Measurements from ENCODE around the gene IDH1. TPM values are rescaled to one million over a fixed set of nuclear protein-coding genes. Genes with fewer than 3 reads are reported as not detected.

IDH1 gene
- total and polyA plus RNA-seq, 2 of the 13 experiments (the other 11 are each of a cell fraction or from before 2014, with no cell fraction given): 312 to 1,077 TPM

DNA sequence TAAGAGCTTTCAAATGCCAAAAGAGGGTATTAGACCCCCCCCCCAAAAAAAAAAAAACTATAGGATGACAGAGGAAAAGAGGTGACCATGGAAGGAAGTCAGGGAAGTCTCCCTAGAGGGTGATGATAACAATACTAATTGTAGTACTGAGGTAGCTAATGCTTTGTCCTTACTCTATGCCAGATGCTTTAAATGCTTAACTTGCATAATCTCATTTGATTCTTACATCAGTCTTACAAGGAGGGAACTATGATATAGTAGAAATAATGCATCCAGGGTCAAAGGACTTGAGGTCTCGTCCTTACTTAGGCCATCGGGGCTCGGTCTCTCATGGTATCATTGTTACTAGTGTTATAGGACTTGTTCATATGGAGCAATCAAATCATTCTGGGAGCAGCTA lies 9.1 kb downstream of the IDH1 start (continued):
- TF ChIP-seq, protein P1, sequence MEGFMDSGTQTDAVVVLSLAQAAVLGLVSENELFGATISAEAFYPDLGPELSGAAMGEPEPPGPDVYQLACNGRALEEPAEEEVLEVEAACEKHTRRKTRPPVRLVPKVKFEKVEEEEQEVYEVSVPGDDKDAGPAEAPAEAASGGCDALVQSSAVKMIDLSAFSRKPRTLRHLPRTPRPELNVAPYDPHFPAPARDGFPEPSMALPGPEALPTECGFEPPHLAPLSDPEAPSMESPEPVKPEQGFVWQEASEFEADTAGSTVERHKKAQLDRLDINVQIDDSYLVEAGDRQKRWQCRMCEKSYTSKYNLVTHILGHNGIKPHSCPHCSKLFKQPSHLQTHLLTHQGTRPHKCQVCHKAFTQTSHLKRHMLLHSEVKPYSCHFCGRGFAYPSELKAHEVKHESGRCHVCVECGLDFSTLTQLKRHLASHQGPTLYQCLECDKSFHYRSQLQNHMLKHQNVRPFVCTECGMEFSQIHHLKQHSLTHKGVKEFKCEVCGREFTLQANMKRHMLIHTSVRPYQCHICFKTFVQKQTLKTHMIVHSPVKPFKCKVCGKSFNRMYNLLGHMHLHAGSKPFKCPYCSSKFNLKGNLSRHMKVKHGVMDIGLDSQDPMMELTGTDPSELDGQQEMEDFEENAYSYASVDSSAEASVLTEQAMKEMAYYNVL (CRISPR knock-in tag; IDR thresholded peaks at IDR 0.05; ENCODE audit: borderline replicate concordance): no peak
- no peak for TF ChIP-seq FOXA1 (IDR thresholded peaks at IDR 0.05)
- no peak for TF ChIP-seq FOXA1 (CRISPR knock-in tag; IDR thresholded peaks at IDR 0.05)
- no peak for TF ChIP-seq ZNF350 (CRISPR knock-in tag; IDR thresholded peaks at IDR 0.05; ENCODE audit: borderline replicate concordance, low read depth)
- TF ChIP-seq NPAS2 (CRISPR knock-in tag; IDR thresholded peaks at IDR 0.05; ENCODE audit: borderline replicate concordance): no peak
- no peak for TF ChIP-seq ZMYM2 (CRISPR knock-in tag; IDR thresholded peaks at IDR 0.05)
- TF ChIP-seq, protein P2, sequence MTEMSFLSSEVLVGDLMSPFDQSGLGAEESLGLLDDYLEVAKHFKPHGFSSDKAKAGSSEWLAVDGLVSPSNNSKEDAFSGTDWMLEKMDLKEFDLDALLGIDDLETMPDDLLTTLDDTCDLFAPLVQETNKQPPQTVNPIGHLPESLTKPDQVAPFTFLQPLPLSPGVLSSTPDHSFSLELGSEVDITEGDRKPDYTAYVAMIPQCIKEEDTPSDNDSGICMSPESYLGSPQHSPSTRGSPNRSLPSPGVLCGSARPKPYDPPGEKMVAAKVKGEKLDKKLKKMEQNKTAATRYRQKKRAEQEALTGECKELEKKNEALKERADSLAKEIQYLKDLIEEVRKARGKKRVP (CRISPR knock-in tag; IDR thresholded peaks at IDR 0.05): peak in 1 of 2 experiments; percentile 42; a peak in 1 of 4 replicates
- TF ChIP-seq ZNF251 (CRISPR knock-in tag; IDR thresholded peaks at IDR 0.05): no peak
- no peak for TF ChIP-seq RBM39 (IDR thresholded peaks at IDR 0.05; ENCODE audit: low read depth, low read length, poor library complexity, severe bottlenecking)
- TF ChIP-seq, protein P3, sequence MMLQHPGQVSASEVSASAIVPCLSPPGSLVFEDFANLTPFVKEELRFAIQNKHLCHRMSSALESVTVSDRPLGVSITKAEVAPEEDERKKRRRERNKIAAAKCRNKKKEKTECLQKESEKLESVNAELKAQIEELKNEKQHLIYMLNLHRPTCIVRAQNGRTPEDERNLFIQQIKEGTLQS (CRISPR knock-in tag; IDR thresholded peaks at IDR 0.05): no peak
- TF ChIP-seq CEBPB (IDR thresholded peaks at IDR 0.05; ENCODE audit: borderline replicate concordance, low read depth, low read length): peak; percentile 28; the same call in 1 of the 2 replicates
- TF ChIP-seq, protein P4, sequence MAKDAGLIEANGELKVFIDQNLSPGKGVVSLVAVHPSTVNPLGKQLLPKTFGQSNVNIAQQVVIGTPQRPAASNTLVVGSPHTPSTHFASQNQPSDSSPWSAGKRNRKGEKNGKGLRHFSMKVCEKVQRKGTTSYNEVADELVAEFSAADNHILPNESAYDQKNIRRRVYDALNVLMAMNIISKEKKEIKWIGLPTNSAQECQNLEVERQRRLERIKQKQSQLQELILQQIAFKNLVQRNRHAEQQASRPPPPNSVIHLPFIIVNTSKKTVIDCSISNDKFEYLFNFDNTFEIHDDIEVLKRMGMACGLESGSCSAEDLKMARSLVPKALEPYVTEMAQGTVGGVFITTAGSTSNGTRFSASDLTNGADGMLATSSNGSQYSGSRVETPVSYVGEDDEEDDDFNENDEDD (CRISPR knock-in tag; IDR thresholded peaks at IDR 0.05; ENCODE audit: borderline replicate concordance): no peak
- no peak for TF ChIP-seq ZNF550 (CRISPR knock-in tag; IDR thresholded peaks at IDR 0.05; ENCODE audit: borderline replicate concordance)
- TF ChIP-seq HMG20A (CRISPR knock-in tag; IDR thresholded peaks at IDR 0.05; ENCODE audit: borderline replicate concordance): no peak
- no peak for TF ChIP-seq CEBPG (CRISPR knock-in tag; IDR thresholded peaks at IDR 0.05)
- TF ChIP-seq, protein P5, sequence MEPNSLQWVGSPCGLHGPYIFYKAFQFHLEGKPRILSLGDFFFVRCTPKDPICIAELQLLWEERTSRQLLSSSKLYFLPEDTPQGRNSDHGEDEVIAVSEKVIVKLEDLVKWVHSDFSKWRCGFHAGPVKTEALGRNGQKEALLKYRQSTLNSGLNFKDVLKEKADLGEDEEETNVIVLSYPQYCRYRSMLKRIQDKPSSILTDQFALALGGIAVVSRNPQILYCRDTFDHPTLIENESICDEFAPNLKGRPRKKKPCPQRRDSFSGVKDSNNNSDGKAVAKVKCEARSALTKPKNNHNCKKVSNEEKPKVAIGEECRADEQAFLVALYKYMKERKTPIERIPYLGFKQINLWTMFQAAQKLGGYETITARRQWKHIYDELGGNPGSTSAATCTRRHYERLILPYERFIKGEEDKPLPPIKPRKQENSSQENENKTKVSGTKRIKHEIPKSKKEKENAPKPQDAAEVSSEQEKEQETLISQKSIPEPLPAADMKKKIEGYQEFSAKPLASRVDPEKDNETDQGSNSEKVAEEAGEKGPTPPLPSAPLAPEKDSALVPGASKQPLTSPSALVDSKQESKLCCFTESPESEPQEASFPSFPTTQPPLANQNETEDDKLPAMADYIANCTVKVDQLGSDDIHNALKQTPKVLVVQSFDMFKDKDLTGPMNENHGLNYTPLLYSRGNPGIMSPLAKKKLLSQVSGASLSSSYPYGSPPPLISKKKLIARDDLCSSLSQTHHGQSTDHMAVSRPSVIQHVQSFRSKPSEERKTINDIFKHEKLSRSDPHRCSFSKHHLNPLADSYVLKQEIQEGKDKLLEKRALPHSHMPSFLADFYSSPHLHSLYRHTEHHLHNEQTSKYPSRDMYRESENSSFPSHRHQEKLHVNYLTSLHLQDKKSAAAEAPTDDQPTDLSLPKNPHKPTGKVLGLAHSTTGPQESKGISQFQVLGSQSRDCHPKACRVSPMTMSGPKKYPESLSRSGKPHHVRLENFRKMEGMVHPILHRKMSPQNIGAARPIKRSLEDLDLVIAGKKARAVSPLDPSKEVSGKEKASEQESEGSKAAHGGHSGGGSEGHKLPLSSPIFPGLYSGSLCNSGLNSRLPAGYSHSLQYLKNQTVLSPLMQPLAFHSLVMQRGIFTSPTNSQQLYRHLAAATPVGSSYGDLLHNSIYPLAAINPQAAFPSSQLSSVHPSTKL (CRISPR knock-in tag; IDR thresholded peaks at IDR 0.05): no peak
- 0 out of 4 replicates have a peak, but pooled peaks of 1 of the 2 experiments have one; percentile 15 for TF ChIP-seq POLR2A (IDR thresholded peaks at IDR 0.05; ENCODE audit: insufficient read depth in 1 of 2, low read depth in 2 of 2, low read length in 2 of 2)
- TF ChIP-seq, protein P6, sequence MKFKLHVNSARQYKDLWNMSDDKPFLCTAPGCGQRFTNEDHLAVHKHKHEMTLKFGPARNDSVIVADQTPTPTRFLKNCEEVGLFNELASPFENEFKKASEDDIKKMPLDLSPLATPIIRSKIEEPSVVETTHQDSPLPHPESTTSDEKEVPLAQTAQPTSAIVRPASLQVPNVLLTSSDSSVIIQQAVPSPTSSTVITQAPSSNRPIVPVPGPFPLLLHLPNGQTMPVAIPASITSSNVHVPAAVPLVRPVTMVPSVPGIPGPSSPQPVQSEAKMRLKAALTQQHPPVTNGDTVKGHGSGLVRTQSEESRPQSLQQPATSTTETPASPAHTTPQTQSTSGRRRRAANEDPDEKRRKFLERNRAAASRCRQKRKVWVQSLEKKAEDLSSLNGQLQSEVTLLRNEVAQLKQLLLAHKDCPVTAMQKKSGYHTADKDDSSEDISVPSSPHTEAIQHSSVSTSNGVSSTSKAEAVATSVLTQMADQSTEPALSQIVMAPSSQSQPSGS (CRISPR knock-in tag; IDR thresholded peaks at IDR 0.05): no peak
